Measurements from ENCODE around the gene GRIA4. TPM values are rescaled to one million over a fixed set of nuclear protein-coding genes. Genes with fewer than 3 reads are reported as not detected.

Gene GRIA4
- total RNA-seq (2014; rRNA removed; shearing (Covaris generic); ENCODE audit: low replicate concordance), result 17.1 and 28.8 TPM in 2 replicates

- peak; percentile 74 for DNase-seq (ENCODE audit: low read depth)
- in situ Hi-C loops (cut with HindIII; ENCODE audit: low pct_unique_long_range_greater_than_20kb, low sequenced_read_pairs), result no loop called here
These were observed at the start of gene GRIA4 for GRCh38 chr11:105609832-105610781. Gene GRIA4 (plus strand): TSS chr11:105610073. CDS start chr11:105610998, 925 bp downstream.

GRCh38 chr11:105573091-105573490 lies 36.8 kb upstream of the GRIA4 start:
- in situ Hi-C loops (cut with HindIII; ENCODE audit: low pct_unique_long_range_greater_than_20kb, low sequenced_read_pairs), result no loop called here
- no peak for DNase-seq (ENCODE audit: low read depth)

- in situ Hi-C loops (cut with HindIII; ENCODE audit: low pct_unique_long_range_greater_than_20kb, low sequenced_read_pairs), result no loop called here
- no peak for DNase-seq (ENCODE audit: low read depth)
These were observed 34.9 kb upstream of the GRIA4 start for GRCh38 chr11:105574974-105575373.

- in situ Hi-C loops (cut with HindIII; ENCODE audit: low pct_unique_long_range_greater_than_20kb, low sequenced_read_pairs), result no loop called here
- DNase-seq (ENCODE audit: low read depth), result peak; percentile 2
These were observed 32.2 kb upstream of the GRIA4 start for GRCh38 chr11:105577641-105578040.

- no peak for DNase-seq (ENCODE audit: low read depth)
- in situ Hi-C loops (cut with HindIII; ENCODE audit: low pct_unique_long_range_greater_than_20kb, low sequenced_read_pairs), result no loop called here
These were observed 30.8 kb upstream of the GRIA4 start for GRCh38 chr11:105579111-105579510.

GRCh38 chr11:105582497-105582896 lies 27.4 kb upstream of the GRIA4 start:
- peak; percentile 21 for DNase-seq (ENCODE audit: low read depth)
- in situ Hi-C loops (cut with HindIII; ENCODE audit: low pct_unique_long_range_greater_than_20kb, low sequenced_read_pairs), result no loop called here

- peak; percentile 35 for DNase-seq (ENCODE audit: low read depth)
- in situ Hi-C loops (cut with HindIII; ENCODE audit: low pct_unique_long_range_greater_than_20kb, low sequenced_read_pairs), result no loop called here
These were observed 21.9 kb upstream of the GRIA4 start for GRCh38 chr11:105588001-105588400.

- in situ Hi-C loops (cut with HindIII; ENCODE audit: low pct_unique_long_range_greater_than_20kb, low sequenced_read_pairs), result no loop called here
- DNase-seq (ENCODE audit: low read depth), result peak; percentile 4
These were observed 20.5 kb upstream of the GRIA4 start for GRCh38 chr11:105589346-105589745.

- no peak for DNase-seq (ENCODE audit: low read depth)
- in situ Hi-C loops (cut with HindIII; ENCODE audit: low pct_unique_long_range_greater_than_20kb, low sequenced_read_pairs), result no loop called here
These were observed 17.8 kb upstream of the GRIA4 start for GRCh38 chr11:105592035-105592434.

GRCh38 chr11:105598371-105598770 lies 11.5 kb upstream of the GRIA4 start:
- in situ Hi-C loops (cut with HindIII; ENCODE audit: low pct_unique_long_range_greater_than_20kb, low sequenced_read_pairs), result no loop called here
- DNase-seq (ENCODE audit: low read depth), result no peak

- in situ Hi-C loops (cut with HindIII; ENCODE audit: low pct_unique_long_range_greater_than_20kb, low sequenced_read_pairs), result no loop called here
These were observed 6.7 kb upstream of the GRIA4 start for GRCh38 chr11:105603156-105603555.

GRCh38 chr11:105609341-105609781 lies 512 bp upstream of the GRIA4 start:
- peak; percentile 69 for DNase-seq (ENCODE audit: low read depth)
- in situ Hi-C loops (cut with HindIII; ENCODE audit: low pct_unique_long_range_greater_than_20kb, low sequenced_read_pairs), result no loop called here

More at GRCh38 chr11:105603156-105603555, 6.7 kb upstream of the GRIA4 start:
- no peak for DNase-seq (ENCODE audit: low read depth)

GRCh38 chr11:105610871-105611571 lies 1.1 kb downstream of the GRIA4 start:
- DNase-seq (ENCODE audit: low read depth), result peak; percentile 66
- in situ Hi-C loops (cut with HindIII; ENCODE audit: low pct_unique_long_range_greater_than_20kb, low sequenced_read_pairs), result no loop called here

- DNase-seq (ENCODE audit: low read depth), result peak; percentile 62
- in situ Hi-C loops (cut with HindIII; ENCODE audit: low pct_unique_long_range_greater_than_20kb, low sequenced_read_pairs), result no loop called here
These were observed 1.9 kb downstream of the GRIA4 start for GRCh38 chr11:105611572-105612441.

GRCh38 chr11:105612771-105613170 lies 2.9 kb downstream of the GRIA4 start:
- DNase-seq (ENCODE audit: low read depth), result peak; percentile 69
- in situ Hi-C loops (cut with HindIII; ENCODE audit: low pct_unique_long_range_greater_than_20kb, low sequenced_read_pairs), result no loop called here

GRCh38 chr11:105613183-105613582 lies 3.3 kb downstream of the GRIA4 start:
- in situ Hi-C loops (cut with HindIII; ENCODE audit: low pct_unique_long_range_greater_than_20kb, low sequenced_read_pairs), result no loop called here
- DNase-seq (ENCODE audit: low read depth), result no peak

GRCh38 chr11:105618343-105618955 lies 8.6 kb downstream of the GRIA4 start:
- DNase-seq (ENCODE audit: low read depth), result peak; percentile 46
- in situ Hi-C loops (cut with HindIII; ENCODE audit: low pct_unique_long_range_greater_than_20kb, low sequenced_read_pairs), result no loop called here

- DNase-seq (ENCODE audit: low read depth), result no peak
- in situ Hi-C loops (cut with HindIII; ENCODE audit: low pct_unique_long_range_greater_than_20kb, low sequenced_read_pairs), result no loop called here
These were observed 9.7 kb downstream of the GRIA4 start for GRCh38 chr11:105619556-105619955.

Measured in Caki2 (cell line).